Measurements from ENCODE around the gene OBP2B. TPM values are rescaled to one million over a fixed set of nuclear protein-coding genes. Genes with fewer than 3 reads are reported as not detected.
"Not testable (repeated sequence)": the region's sequence is repeated elsewhere in the genome, so short reads cannot be mapped to it uniquely, and the experiment has no call there.

The OBP2B gene
- total and polyA plus RNA-seq, 2 donors (not counting 1 experiment from before 2014, with no cell fraction given): not detected

DNA sequence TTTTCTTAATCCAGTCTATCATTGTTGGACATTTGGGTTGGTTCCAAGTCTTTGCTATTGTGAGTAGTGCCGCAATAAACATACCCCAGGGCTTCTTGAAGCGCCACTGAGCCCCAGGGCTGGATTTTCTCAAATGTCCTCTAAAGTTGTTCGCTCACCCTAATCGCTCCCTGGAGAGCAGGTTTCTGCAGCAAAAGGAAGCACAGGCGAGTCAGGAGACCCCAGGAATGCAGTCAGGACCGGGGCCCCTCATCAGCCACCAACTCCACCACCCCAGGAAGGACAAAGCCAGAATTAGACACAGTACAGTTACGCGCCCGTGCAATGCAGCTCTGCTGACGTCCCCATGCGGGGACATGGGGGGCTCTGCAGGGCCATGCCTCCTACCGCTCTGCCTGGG, 15.7 kb upstream of the OBP2B start:
- no peak overlapping the region for H3K4me3 ChIP-seq (replicated peaks in 1 of 4; ENCODE audit: control extremely low read depth in 1 of 4, insufficient read depth in 1 of 4, low read depth in 3 of 4, low read length in 4 of 4)
- no peak for TF ChIP-seq EZH2 (IDR thresholded peaks at IDR 0.05; ENCODE audit: low read length, missing control alignments)
- TF ChIP-seq, protein P1, sequence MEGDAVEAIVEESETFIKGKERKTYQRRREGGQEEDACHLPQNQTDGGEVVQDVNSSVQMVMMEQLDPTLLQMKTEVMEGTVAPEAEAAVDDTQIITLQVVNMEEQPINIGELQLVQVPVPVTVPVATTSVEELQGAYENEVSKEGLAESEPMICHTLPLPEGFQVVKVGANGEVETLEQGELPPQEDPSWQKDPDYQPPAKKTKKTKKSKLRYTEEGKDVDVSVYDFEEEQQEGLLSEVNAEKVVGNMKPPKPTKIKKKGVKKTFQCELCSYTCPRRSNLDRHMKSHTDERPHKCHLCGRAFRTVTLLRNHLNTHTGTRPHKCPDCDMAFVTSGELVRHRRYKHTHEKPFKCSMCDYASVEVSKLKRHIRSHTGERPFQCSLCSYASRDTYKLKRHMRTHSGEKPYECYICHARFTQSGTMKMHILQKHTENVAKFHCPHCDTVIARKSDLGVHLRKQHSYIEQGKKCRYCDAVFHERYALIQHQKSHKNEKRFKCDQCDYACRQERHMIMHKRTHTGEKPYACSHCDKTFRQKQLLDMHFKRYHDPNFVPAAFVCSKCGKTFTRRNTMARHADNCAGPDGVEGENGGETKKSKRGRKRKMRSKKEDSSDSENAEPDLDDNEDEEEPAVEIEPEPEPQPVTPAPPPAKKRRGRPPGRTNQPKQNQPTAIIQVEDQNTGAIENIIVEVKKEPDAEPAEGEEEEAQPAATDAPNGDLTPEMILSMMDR (conservative IDR thresholded peaks at IDR 0.05 in 1 of 2, IDR thresholded peaks at IDR 0.05 in 1 of 2; ENCODE audit: low read depth in 1 of 2, low read length in 2 of 2): no peak
- no peak overlapping the region for H3K4me2 ChIP-seq (ENCODE audit: extremely low read depth, insufficient read depth, low read length)
- H3K36me3 ChIP-seq (ENCODE audit: control insufficient read depth, insufficient read depth, low read length): no peaks in the 10 kb centered on the region
- H3K9ac ChIP-seq (ENCODE audit: insufficient read depth, low read length): no peak overlapping the region
- DNase-seq (ENCODE audit: low read depth in 2 of 2): no peak
- H2AFZ ChIP-seq (ENCODE audit: low read length): no peak overlapping the region
- H3K27ac ChIP-seq (ENCODE audit: insufficient read depth, low read length): no peak overlapping the region
- no peaks in the 10 kb centered on the region for H3K9me3 ChIP-seq (ENCODE audit: control insufficient read depth, insufficient read depth, low read depth, low read length)
- no peaks in the 10 kb centered on the region for H3K4me1 ChIP-seq (ENCODE audit: control insufficient read depth, extremely low read depth, insufficient read depth, low read length)
- no peaks in the 10 kb centered on the region for H3K79me2 ChIP-seq (ENCODE audit: control insufficient read depth, insufficient read depth, low read length)
- H4K20me1 ChIP-seq (ENCODE audit: control insufficient read depth, extremely low read depth, insufficient read depth, low read length): no peaks in the 10 kb centered on the region
- H3K27me3 ChIP-seq (ENCODE audit: control insufficient read depth, insufficient read depth, low read length): no peaks in the 10 kb centered on the region

DNA sequence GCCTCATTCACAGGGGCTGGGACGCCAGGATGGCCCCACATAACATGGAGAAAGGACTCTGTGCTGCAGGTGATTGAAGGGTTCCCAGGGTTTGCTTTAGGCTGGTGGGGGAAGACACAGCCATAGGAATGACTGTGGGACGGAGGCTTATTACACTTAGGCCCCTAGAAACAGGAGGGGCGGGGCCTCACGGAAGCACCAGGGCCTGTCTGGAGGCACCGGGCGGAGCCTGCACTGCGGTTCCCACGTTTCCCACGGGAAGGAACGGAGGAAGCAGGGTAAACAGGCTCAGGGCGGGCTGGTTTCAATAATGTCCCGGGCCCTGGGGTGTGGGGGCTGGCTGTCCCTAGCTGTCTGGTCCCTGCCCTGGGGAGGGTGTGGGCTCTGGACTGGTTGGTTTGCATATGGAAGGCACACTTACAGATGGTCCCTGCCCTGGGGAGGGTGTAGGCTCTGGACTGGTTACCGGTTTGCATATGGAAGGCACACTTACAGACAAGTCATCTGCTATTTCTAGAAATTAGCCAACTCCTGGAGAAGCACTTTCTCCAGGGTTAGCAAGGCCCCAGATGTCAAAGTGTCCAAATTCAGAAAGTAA, 14.2 kb upstream of the OBP2B start:
- DNase-seq (ENCODE audit: low read depth in 2 of 2); H3K27me3 ChIP-seq (ENCODE audit: control insufficient read depth, insufficient read depth, low read length); H3K4me3 ChIP-seq (replicated peaks in 1 of 4; ENCODE audit: control extremely low read depth in 1 of 4, insufficient read depth in 1 of 4, low read depth in 3 of 4, low read length in 4 of 4); H3K36me3 ChIP-seq (ENCODE audit: control insufficient read depth, insufficient read depth, low read length); H3K9me3 ChIP-seq (ENCODE audit: control insufficient read depth, insufficient read depth, low read depth, low read length); H3K4me2 ChIP-seq (ENCODE audit: extremely low read depth, insufficient read depth, low read length); H3K27ac ChIP-seq (ENCODE audit: insufficient read depth, low read length); H3K9ac ChIP-seq (ENCODE audit: insufficient read depth, low read length); H2AFZ ChIP-seq (ENCODE audit: low read length); H3K4me1 ChIP-seq (ENCODE audit: control insufficient read depth, extremely low read depth, insufficient read depth, low read length); H3K79me2 ChIP-seq (ENCODE audit: control insufficient read depth, insufficient read depth, low read length); H4K20me1 ChIP-seq (ENCODE audit: control insufficient read depth, extremely low read depth, insufficient read depth, low read length): not testable (repeated sequence)

DNA sequence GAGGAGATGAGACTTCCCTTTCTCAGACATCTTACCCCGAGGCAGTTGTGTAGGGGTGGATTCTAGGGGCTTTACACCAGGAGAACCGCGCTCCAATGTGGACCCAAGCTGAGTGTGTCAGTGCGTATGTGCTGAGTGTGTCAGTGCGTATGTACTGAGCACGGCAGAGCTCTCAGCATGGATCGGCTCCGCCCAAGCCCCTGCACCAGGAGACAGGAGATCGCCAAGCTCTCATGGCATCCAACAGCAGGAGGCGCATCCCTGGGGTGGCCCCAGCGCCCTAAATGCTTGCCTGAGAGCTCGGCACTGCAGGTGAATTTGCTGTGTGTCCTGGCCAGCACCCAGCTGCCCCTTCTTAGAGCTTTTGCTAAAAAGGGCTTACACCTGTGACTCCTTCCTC, 12.9 kb upstream of the OBP2B start:
- not testable (repeated sequence) for H3K4me3 ChIP-seq (replicated peaks in 1 of 4; ENCODE audit: control extremely low read depth in 1 of 4, insufficient read depth in 1 of 4, low read depth in 3 of 4, low read length in 4 of 4); H4K20me1 ChIP-seq (ENCODE audit: control insufficient read depth, extremely low read depth, insufficient read depth, low read length); H3K79me2 ChIP-seq (ENCODE audit: control insufficient read depth, insufficient read depth, low read length); H3K27ac ChIP-seq (ENCODE audit: insufficient read depth, low read length); H2AFZ ChIP-seq (ENCODE audit: low read length); H3K4me1 ChIP-seq (ENCODE audit: control insufficient read depth, extremely low read depth, insufficient read depth, low read length); H3K9me3 ChIP-seq (ENCODE audit: control insufficient read depth, insufficient read depth, low read depth, low read length); H3K27me3 ChIP-seq (ENCODE audit: control insufficient read depth, insufficient read depth, low read length); H3K9ac ChIP-seq (ENCODE audit: insufficient read depth, low read length); H3K36me3 ChIP-seq (ENCODE audit: control insufficient read depth, insufficient read depth, low read length); DNase-seq (ENCODE audit: low read depth in 2 of 2); H3K4me2 ChIP-seq (ENCODE audit: extremely low read depth, insufficient read depth, low read length)

DNA sequence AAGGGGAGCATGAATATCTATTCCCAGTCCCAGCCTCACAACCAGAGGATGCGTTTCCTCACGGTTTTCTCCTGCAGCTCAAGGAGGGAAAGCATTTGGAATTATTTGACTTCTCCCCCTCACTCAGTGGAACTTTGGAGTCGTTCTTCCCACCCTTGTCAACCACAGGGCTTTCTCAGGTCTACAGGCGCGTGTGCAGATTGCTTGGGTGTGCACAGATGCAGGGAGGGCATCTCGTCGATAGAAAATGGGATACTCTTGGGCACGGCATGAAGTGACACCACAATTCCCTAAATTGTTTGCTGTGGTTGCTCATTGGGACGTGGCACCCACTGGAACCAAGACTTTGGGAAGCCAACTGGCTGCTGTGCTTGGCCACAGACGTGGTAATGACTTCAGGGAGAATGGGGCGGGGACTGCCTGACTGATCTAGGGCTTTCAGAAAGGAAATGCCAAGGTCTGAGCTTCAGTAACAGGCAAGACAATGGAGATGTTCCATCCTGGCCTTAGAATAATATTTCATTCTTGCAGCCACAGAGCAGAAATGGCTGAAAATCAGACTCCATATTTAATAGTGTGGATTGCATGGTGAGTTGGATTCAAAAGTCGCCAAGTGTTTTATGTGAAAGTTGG, 12.2 kb upstream of the OBP2B start:
- Histone ChIP-seq H2AFZ (ENCODE audit: low read length) (no peak overlapping the region), H4K20me1 (ENCODE audit: control insufficient read depth, extremely low read depth, insufficient read depth, low read length) (no peaks in the 10 kb centered on the region), H3K27me3 (ENCODE audit: control insufficient read depth, insufficient read depth, low read length) (no peaks in the 10 kb centered on the region), H3K4me3 (replicated peaks in 1 of 4; ENCODE audit: control extremely low read depth in 1 of 4, insufficient read depth in 1 of 4, low read depth in 3 of 4, low read length in 4 of 4) (no peak overlapping the region), H3K4me1 (ENCODE audit: control insufficient read depth, extremely low read depth, insufficient read depth, low read length) (no peaks in the 10 kb centered on the region), H3K79me2 (ENCODE audit: control insufficient read depth, insufficient read depth, low read length) (no peaks in the 10 kb centered on the region), H3K36me3 (ENCODE audit: control insufficient read depth, insufficient read depth, low read length) (no peaks in the 10 kb centered on the region), H3K4me2 (ENCODE audit: extremely low read depth, insufficient read depth, low read length) (no peak overlapping the region), H3K27ac (ENCODE audit: insufficient read depth, low read length) (no peak overlapping the region), H3K9ac (ENCODE audit: insufficient read depth, low read length) (no peak overlapping the region), H3K9me3 (ENCODE audit: control insufficient read depth, insufficient read depth, low read depth, low read length) (no peaks in the 10 kb centered on the region)
- TF ChIP-seq, protein P1 (conservative IDR thresholded peaks at IDR 0.05 in 1 of 2, IDR thresholded peaks at IDR 0.05 in 1 of 2; ENCODE audit: low read depth in 1 of 2, low read length in 2 of 2): no peak
- no peak for TF ChIP-seq EZH2 (IDR thresholded peaks at IDR 0.05; ENCODE audit: low read length, missing control alignments)
- DNase-seq (ENCODE audit: low read depth in 2 of 2): no peak

DNA sequence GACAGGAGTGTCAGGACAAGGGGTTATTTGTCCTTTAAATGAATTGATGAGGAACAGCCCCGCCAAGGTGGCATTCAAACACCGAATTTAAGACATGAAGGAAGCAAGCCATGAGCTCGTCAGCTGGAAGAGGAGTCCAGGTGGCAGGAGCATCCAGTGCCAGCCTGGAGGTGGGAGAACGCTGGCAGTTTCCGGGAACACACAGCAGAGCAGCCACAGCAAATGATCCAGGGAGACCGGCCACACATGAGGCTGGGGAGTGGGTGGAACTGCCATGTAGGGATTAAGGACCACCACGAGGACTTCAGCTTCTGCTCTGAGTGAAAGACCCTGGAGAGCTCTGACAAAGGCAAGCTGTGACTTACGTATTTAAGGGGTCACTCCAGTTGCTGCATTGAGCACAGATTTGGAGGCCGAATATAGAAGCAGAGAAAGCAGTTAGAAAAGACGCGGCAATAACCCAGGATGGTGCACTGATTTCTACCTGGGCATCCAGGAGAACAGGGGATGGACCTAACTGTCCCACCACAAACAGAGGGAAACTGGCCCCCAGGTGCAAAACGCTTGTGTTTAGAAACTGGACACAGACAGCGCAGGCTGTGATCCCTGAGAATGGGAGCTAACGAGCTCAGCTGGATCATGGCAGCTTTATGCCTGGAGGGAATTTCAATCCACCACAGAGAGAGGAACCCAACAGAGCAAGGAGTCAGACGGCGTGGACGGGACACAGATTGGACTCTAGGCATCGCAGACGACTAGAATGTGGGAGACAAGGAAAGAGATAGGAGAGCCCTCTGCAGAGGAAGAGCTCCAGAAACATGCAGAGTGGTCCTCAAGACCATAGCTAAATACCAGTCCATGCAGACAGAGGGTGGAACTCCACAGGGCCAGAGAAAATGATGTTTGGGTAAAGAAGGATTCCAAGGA, 9.3 kb upstream of the OBP2B start:
- H3K27ac ChIP-seq (ENCODE audit: insufficient read depth, low read length); H3K9ac ChIP-seq (ENCODE audit: insufficient read depth, low read length); H4K20me1 ChIP-seq (ENCODE audit: control insufficient read depth, extremely low read depth, insufficient read depth, low read length); H2AFZ ChIP-seq (ENCODE audit: low read length); H3K4me1 ChIP-seq (ENCODE audit: control insufficient read depth, extremely low read depth, insufficient read depth, low read length); H3K4me3 ChIP-seq (replicated peaks in 1 of 4; ENCODE audit: control extremely low read depth in 1 of 4, insufficient read depth in 1 of 4, low read depth in 3 of 4, low read length in 4 of 4); H3K9me3 ChIP-seq (ENCODE audit: control insufficient read depth, insufficient read depth, low read depth, low read length); H3K36me3 ChIP-seq (ENCODE audit: control insufficient read depth, insufficient read depth, low read length); H3K27me3 ChIP-seq (ENCODE audit: control insufficient read depth, insufficient read depth, low read length); H3K79me2 ChIP-seq (ENCODE audit: control insufficient read depth, insufficient read depth, low read length); DNase-seq (ENCODE audit: low read depth in 2 of 2); H3K4me2 ChIP-seq (ENCODE audit: extremely low read depth, insufficient read depth, low read length): not testable (repeated sequence)
